HG03432 (cell line): ENCODE data around the gene ADORA1.

Experiments
- ATAC-seq: cut with Tn5 transposase; IDR thresholded peaks from one replicate; pipeline ENCODE4 v1.9.1; 2021; ENCODE audit warnings: mild to moderate bottlenecking, moderate library complexity; ENCODE audit not compliant: unreplicated experiment

Gene ADORA1

GRCh38 chr1:203127666-203128430 lies at the start of gene ADORA1:
TSS of gene ADORA1 (plus strand) at chr1:203127726. CDS start at chr1:203128842, 1,116 bp downstream.
- no peak for ATAC-seq

DNA sequence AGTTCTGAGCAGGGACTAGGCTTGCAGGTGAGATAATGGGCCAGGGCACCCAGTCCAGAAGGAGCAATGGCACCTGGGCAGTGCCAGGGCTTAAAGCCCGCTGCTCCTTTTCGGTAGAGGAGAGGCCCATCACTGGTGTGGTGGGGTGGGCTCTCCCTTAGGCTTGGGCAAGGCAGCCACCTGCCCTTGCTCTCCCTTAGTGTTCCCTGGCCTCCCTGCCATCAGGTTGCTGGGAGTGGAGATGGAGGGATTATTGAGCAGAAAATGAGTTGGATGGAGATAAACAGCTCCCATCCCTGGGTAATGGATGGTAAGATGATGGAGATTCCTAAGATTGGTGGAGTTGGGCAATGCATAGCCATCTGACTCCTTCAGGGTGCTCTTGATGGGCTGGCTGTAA lies 49.6 kb upstream of the ADORA1 start:
- no peak for ATAC-seq

DNA sequence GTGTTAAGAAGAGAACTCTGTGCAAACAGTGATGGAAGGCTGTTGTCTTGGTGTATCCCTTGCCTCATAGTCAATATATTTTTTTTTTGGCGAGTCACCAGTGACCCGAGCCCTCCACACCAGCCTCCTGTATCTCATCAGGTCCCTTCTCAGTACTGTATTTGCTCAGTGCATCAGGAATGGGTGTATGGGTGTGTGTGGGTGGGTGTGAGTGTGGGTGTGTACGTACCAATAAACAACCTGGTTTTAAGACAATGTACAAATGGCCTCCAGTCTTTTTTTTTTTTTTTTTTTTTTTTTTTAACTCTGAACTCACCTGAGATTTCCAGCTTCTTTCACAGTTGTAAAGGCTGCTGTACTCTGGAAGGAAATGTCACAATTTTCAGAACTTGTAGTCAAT lies 49.0 kb upstream of the ADORA1 start:
- ATAC-seq: no peak

GRCh38 chr1:203080456-203080855 lies 47.1 kb upstream of the ADORA1 start:
- ATAC-seq: no peak

DNA sequence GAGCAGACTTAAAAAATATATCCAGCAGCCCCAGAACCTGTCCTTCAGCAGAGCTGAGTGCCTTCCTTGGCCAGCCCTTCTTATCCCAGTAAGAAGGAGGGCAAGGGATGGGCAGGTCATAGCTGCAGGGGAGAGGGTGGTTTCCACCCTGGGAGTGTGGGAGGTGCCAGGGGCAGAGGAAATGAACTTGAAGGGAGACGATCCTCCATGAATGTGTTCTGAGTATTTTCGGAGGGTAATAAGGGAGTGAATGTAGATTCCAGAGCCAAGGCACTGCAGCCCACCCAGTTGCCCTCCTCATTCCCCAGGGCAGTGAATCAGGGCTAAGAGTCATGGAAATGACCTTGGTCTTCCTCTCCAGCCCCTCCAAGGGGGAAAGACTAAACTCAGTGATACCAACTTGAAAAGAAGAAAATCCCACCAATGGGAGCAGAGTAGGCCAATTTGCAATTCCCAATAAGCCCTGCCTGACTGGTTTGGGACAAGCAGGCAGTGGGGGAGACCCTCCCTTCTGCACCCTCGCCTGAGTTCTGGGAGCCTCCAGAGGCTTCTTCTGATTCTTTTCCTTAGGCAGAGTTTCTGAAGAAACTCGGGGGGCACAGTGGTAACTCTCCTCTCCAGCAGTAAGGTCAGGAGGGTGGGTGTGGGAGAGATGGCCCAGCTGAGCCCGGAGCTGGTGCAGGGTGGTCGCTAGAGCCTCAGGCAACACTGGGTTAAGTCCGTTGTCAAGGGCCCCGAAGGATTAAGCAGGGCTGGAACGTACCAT lies 45.9 kb upstream of the ADORA1 start:
- no peak for ATAC-seq

- no peak for ATAC-seq
Measured at GRCh38 chr1:203082231-203082505, 45.4 kb upstream of the ADORA1 start.

GRCh38 chr1:203082571-203083462 lies 44.7 kb upstream of the ADORA1 start:
- no peak for ATAC-seq

DNA sequence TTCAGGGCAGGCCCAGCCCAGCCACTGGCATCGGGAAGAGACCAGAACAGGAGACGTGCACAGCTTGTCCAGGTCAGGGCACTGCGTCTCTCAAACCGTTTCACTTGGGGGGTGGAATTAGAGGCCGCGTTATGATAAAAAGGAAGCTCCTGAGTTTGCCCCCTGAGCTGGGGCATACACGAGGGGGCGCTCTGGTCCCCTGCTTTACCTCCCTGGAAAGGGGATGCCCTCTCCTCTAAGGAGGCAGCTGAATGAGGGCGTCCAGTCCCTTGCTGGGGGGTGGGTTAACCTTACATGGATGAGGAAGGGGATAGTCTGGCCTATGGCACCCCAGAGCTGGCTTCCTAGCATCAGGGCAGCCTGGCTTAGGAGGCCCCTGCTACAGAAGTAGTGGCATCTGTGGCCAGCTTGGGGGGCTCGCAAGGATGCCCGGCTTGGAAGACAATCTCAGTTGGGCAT lies 44.0 kb upstream of the ADORA1 start:
- no peak for ATAC-seq

DNA sequence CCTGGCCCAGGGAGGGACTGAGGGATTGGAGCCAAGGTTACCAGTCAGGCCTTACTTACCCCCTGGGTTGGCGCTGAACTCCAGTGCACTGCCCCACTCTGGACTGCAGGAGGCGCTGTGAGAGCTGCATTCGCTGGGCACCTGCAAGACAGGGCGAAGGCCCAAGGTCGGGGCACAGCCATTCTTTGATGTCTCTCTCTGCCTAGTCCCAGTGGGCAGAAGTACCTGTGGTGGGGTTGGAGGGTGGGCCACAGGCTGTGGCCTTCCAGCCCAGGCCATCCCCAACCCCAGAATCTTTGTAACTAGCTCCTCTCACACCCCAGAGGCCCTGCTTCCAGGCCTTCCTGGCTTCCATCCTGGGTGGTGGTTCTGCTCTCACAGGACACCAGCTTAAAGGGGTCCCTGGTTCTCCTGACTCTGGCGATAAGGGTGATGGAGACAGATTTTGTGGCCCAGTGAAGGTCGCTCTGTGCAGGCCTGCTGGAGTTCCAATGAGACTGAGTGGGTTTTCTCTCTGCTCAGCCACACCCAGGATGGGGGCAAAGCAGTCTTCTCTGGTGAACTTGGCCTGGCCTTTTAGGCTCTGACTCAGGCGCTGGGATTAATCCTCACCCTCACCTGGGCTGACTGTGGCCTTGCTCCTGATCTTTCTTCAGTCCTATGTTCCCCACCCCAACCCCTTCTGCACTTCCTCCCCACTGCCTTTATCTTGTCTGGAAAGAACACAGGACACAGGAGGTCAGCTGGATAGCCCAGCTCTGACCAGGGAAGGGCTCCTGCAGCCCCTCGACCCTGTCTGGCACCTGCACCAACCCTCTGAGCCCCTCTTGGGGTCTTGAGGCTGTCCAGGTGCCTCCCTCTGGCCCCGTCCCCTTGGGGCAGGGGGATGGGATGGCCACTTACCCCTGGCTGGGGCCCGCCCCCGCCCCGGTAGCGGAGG lies 42.7 kb upstream of the ADORA1 start:
- no peak for ATAC-seq

DNA sequence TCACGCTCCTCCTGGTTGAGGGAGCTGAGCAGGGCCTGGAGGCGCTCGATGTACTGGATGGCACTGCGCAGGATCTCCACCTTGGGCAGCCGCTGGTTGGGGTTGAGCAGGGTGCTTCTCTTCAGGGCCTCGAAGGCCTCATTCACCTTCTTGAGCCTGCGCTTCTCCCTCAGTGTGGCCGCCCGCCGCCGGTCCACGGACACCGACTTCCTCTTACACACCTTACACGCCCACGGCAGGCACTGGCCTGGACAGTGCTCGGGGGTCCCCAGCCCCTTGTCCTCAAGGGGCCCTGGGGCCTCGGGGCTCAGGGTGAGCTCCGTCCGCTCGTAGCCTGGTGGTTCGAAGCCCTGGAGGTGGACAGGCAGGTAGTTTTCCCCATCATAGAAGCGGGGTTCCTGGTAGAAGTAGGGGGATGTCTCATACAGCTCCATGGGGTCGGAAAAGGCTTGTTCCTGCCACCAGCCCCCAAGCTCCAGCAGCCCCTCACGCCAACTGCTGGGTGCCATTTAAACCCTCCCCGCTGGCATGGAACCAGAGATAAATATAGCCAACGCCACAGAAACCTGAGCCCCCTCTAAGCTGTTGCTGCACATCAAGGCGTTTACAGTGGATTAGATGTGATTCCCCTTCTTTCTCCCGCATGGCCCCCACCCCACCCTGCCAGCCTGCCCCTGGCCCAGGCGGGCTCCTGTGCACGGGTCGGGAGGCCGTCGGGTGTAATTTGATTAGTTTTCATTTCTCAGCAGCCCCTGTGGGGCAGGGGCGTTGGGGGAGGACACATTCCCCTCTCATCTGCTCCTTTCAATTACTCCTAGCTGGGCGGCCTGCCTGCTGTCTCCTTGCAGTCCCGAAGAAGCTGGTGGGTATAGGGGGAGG lies 41.8 kb upstream of the ADORA1 start, which contains the start of gene MYOG:
Gene MYOG, minus strand, starts transcription at position 485 of the 879 bp plus-strand sequence. Its CDS starts 51 bp downstream, at position 434.
- no peak for ATAC-seq

DNA sequence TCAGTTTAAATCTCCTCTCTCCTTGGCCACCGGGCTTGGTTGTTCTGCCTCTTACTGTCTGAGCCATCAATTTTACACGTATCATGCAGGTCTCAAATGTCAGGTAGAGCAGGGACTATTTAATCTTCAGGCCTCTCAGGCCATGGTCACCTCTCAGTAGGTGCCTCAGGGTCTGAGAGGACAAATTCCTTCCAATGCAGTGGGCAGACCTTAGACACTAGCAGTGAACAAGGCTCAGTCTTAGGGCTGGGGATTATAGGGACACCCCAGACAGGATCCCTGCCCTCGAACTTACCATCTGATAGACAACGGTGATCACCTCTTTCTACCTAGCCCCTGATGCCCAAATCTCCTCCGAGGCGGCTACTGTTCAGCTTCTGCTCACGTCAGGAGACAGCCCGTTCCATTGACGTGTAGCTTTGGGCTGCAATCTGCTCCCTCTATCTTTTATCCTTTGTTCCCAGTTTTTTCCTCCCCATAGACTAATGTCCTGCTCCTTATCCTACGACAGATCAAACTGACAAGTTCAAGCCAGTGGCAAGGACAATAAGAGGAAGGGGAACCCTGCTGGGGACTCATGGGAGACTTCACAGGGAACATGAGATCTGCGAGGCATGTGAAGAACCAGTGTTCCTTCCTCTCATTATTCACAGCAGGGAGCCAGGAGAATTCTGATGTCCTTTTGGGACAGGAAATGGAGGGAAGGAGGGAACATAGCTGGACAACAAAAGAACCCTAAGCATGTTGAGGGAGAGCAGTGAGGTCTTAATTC lies 40.3 kb upstream of the ADORA1 start:
- ATAC-seq: no peak

DNA sequence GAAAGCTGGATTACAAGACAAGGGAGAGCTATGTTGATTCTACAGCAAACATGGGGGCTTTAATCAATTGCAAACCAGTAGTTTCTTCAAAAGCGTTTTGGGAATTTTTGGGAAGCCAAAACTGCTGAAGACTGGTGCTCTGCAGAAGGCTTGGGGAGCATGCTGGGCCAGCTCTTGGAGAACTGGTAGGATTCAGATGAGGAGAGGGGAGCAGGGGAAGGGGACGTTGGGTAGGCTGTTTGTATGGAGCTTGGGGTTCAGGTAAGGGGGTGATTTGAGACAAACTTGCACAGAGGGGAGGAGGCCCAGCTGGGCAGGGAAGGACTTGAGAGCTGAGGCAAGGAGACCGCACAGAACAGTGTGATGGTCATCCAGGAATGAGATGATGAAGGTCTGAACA lies 39.1 kb upstream of the ADORA1 start:
- no peak for ATAC-seq

- ATAC-seq: no peak
Measured at GRCh38 chr1:203089001-203089650, 38.4 kb upstream of the ADORA1 start.

- ATAC-seq: no peak
Measured at GRCh38 chr1:203089651-203090045, 37.9 kb upstream of the ADORA1 start.

- no peak for ATAC-seq
Measured at GRCh38 chr1:203090421-203091198, 36.9 kb upstream of the ADORA1 start.

GRCh38 chr1:203091199-203091477 lies 36.4 kb upstream of the ADORA1 start:
- no peak for ATAC-seq

DNA sequence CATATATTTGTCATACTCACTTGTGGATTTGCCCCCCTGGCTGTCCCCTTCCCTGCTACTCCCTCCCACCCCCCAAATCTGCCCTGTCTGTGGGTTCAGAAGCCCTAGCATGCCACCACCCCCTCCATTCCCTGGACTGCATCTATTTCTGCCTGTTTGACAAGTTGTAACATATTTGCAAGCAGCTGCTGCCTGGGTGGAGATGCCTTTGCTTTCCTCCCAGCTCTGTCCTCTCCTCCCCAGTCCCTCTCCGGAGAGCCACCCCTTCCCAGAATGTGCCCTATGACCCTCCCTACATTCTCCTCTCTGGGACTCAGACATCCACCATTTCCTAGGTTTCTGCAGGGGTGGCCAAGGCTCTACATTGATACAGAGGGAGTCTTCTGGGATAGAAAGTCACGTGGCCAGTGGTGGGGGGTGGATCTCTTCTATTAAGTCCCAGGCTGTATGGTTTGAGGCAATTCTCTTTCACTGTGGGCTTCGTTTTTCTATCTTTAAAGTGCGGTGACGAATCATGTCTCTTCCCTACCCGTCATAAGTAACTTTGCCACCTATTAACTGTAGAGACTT lies 35.7 kb upstream of the ADORA1 start:
- no peak for ATAC-seq
